Inferior parietal cortex (tissue), 1 donor: ENCODE data around the gene SEC24D.

Experiments used
- DNase-seq: peaks from one replicate; pipeline ENCODE4 v3.0.0-alpha.2; 2016; ENCODE audit errors: extremely low spot score

Gene SEC24D

GRCh38 chr4:118751629-118752323, 84.2 kb downstream of the SEC24D start:
- DNase-seq, result no peak

- no peak for DNase-seq
These were observed 86.5 kb downstream of the SEC24D start for GRCh38 chr4:118749347-118749988.

DNA sequence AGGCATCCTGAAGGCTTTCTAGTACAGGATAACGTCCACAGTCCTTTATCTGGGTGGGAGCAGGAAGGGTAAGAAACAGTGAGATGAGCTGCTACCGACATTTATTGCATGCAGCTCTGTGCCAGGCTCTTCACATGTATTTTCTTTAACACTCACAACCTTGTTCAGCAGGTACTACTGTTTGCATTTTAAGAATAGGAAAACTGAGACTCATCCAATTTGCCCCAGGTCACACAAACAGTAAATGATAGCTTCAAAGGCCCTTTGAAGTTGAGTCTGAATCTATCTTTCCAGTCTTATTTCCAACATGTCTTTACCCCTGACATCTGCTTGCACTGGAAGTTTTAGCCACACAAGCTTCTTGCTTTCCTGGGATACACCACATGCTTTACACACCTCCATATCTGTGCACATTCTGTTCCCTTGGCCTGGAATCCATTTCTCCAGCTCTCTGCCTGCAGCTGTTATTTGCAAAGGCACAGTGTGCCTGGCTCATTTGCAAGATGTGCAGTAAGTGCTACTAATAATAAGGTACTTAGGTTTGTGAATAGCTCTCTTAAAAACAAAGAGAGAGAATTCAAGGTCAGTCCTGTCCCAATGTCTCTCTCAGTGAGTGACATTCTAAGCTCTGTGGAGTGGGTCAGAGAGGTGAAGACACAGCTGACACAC, 89.5 kb downstream of the SEC24D start:
- DNase-seq, result peak; percentile 60

GRCh38 chr4:118745357-118745756, 90.6 kb downstream of the SEC24D start:
- no peak for DNase-seq

DNA sequence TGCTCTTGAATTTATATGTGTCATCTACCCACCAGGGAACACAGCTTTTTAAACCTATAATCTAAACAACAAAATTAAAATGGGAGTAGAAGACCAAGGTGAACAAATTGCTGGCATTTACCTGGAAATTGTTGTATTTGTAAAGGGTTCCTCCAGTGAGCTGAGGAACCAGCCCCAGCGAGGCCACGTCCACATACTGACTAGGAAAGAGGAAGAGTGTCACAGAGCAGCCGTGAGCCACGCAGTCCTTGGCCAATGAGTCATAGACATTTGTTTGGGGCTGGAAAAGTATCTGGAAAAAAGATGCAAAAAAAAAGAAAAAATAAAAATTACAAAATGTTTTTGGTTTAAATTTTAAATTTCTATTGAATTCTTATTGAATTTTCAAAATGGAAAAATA, 92.1 kb downstream of the SEC24D start:
- no peak for DNase-seq

DNA sequence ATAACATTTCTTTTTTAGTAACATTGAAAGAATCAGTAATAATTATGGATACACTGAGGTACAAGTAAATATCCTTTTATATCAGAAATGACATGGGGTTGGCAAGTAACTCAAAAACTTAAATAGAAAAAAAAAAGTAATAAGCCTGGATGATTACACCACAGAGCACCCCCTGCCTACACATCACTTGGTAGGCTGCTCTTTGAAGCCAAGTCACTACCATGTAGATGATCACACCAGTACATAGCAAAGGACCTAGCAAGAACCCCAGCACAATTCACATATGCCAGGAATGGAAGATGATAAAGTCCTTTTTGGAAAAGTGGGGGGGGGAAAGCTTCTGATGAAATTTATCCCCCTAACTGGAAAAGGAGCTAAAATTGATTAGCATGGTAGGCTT, 93.9 kb downstream of the SEC24D start:
- DNase-seq, result no peak

- DNase-seq, result no peak
These were observed 94.5 kb downstream of the SEC24D start for GRCh38 chr4:118741301-118741855.

GRCh38 chr4:118740869-118741268, 95.1 kb downstream of the SEC24D start:
- DNase-seq, result peak; percentile 65

DNA sequence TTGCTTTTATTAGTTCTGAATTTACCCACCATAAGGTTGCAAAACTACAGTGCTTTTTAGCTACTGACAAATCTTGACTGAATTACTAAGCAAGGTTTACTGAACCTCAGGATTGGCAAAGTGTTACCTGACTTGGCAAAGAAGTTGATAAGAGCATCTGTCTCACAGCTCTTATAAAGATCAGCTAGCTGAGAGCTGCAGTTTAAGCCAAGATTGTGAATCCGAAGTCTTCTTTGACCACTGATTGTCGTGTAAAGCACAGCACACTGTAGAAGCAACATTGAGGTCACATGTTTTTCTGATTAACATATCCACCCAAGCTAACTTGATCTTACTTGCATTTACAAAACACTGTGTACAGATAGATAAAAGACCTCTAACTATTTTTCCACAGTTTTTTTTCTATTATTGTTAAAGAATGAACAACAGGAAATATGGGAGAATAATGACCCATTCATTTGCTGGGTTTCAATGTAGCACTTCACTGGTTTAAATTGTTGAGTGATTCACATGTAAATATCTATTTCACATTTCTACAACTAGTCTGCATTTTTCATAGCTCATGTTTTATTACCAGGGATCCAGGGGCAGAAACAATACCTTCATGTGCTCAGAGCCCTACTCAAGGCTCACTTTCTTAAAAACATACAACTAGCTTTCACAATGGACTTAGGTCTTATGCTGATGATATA, 96.8 kb downstream of the SEC24D start:
- DNase-seq, result no peak

DNA sequence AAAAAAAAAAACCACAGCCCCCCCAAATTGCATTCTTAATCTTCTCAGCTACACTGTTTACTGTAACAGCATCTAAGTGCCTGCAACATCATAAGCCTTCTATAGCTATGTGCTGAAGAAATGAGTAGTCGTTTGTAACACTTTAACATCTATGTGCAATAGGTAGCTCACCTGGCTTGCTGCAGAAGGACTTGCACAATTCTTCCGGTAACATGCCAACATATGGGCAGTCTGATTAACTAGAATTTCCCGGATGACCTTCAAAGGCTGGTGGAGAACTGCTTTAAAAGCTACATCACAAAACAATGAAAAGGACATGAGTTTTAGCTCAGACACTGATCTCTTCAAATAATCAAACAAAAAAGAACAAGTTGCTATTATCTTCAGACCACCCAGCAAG, 97.8 kb downstream of the SEC24D start:
- no peak for DNase-seq

DNA sequence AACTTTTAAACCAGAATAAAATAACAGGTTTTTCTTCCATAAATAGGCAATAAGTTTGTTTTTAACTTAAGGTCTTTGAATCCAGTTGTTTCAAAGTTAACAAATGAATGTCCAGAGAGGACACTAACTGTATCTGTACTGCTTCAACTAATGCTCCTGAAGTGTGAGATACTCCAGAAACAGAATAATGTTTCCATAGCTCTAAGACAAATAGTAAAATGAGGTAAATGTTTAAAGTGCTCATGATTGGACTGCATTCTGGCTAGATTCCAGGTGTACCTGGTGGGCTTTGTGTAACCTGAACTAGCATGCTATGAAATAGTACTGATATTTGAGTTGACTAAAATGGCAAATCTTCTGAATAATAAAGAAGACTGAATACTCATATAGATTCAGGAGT, 99.0 kb downstream of the SEC24D start:
- DNase-seq, result no peak

DNA sequence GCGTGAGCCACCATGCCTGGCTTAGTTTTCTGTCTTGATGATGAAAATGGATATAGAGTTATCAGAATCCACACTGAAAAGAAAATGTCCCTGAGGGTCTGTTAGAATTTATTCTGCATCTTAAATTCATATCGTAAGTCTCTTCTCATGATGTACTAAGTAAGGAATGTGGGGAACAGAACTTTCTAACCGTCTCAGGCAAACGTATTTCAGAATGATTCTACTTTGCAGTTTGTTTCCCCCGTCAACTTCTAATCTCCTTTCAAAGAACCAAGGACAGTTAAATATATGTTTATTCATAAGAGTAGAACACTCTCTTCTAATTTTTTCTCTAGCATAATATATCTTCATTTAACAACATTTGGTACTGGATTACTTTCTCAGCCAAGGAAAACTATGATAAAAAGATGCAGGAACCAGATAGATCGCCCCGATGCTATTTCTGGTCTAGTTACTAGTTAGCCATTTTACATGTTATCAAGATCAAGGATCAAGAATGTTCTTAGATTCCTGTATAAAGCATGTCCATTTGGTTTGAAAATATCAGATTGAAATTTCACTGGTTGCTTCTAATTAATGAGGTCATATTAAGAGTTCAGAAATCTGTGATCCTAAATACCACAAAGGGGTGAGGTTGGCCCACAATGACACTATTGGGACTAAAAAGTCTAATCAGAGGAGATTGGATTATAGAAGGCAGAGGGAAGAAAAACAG, 101.3 kb downstream of the SEC24D start:
- no peak for DNase-seq

DNA sequence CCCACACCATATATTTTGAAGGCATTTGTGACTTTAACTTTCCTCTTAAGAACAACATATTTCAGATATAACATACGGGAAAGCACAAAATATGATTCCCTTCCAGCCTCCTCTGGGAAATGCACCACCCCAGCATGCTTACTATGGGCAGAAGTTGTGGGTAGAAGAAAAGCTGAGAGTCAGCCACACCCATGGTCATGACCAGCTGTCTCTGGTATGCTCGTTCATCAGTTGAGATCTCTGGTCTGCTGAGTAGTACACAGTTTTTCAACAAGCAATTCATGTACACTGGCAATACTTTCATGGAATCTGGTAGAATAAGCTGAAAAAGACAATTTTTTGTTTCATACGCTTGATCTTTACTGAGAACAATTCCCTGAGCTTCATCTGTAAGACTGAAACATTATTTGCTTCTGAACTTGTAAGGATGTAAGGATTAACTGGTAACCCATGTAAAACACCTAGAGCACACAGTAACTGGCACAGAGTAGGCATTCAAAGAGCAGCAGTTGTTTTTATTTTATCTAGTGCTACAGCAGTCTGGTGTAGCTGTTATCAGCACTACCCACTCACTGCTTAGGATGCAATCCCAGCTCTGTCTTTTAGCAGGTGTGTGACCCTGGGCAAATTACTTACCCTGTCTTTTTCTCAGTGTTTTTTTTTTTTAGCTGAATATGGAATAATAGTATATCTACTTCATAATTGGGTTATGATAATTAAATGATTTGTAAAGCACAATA, 103.2 kb downstream of the SEC24D start:
- no peak for DNase-seq

DNA sequence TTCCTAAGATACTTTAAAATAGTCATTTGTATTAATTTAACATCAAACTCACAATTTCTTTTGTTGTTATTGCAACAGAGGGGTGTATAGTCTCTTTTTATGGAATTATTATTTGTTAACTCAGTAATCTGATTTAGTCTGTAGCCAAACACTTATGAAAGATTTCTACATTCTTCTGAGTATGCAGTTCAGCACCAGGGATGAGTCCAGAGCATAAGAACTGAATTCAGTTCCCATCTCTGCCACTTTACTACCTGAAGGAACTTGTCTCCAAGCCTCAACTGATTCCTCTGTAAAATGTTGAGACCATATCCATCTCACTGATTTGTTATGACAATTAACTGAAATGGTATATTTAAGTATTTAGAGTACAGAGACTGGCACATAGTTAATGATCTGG, 105.2 kb downstream of the SEC24D start:
- no peak for DNase-seq

DNA sequence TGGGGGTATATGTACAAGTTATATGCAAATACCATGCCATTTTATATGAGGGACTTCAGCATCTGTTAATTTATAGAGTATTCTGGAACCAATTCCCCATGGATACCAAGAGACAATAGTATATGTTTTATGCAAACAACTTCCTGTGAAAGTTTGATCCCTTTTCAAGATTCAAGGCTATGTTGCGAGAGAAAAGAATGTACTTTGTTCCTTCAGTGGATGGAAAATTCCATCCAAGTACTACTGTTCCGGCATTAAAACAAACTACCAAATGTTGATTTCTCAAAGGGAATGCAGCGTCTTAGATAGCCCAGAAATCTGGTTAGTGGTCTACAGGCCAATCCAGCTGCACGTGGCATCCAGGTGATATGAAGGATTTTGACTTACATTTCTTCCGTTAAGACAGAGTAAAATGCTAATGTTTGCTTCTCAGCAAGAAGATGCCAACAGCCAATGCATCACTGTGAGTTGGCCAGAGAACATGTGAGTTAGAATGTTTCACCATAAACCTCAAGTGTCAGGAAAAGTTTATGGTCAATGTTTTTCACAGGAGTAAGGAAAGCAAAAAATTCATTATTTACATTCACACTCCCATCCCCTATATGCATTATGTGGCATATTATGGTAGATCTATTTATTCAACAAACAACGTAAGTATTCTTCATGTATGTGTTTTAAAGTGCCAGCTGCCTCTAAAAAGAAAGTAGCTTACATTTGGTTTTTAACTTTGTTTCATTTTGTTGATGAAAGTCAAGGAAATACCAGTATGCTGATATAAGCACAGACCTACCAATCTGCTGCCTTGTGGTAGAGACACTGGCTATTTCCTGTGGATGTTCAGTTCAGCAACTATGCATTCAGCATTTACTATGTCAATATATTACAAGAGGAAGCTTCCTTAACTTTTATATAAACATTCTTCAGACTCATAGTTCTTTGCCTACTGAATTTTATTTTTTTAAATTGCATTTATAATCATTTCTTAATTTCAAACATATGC, 106.3 kb downstream of the SEC24D start:
- DNase-seq, result no peak

DNA sequence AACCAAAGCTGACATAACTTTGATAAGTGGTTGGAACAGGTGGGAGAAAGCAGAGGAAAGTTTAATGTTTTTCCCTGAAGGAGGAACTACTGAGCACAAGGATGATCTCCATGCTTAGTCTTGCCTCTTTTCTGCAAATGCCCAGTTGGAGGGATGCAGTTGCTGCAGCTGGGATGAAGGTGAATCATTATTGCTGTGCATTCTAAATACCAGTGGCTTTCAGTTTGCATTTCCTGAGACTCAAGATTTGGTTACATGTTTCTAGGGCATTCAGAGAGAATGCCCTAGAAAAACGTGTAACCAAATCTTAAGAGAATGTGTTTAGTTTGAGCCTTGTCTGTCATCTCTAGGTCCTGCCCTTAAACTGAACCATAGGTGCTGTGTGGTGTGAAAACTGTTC, 108.6 kb downstream of the SEC24D start:
- no peak for DNase-seq

- no peak for DNase-seq
These were observed 112.6 kb downstream of the SEC24D start for GRCh38 chr4:118723369-118723768.

GRCh38 chr4:118721752-118722151, 114.2 kb downstream of the SEC24D start:
- DNase-seq, result no peak

- DNase-seq, result no peak
These were observed 117.3 kb downstream of the SEC24D start for GRCh38 chr4:118718511-118719170.
